CD4-positive, alpha-beta T cell treated with Interleukin-21 for 1 hour (primary cell): Measurements from ENCODE around the gene CHERP.
"Not testable (repeated sequence)": the region's sequence is repeated elsewhere in the genome, so short reads cannot be mapped to it uniquely, and the experiment has no call there.

Experiments
- DNase-seq: peaks from one replicate; pipeline ENCODE4 v3.0.0-alpha.2; 2020

Gene CHERP

DNA sequence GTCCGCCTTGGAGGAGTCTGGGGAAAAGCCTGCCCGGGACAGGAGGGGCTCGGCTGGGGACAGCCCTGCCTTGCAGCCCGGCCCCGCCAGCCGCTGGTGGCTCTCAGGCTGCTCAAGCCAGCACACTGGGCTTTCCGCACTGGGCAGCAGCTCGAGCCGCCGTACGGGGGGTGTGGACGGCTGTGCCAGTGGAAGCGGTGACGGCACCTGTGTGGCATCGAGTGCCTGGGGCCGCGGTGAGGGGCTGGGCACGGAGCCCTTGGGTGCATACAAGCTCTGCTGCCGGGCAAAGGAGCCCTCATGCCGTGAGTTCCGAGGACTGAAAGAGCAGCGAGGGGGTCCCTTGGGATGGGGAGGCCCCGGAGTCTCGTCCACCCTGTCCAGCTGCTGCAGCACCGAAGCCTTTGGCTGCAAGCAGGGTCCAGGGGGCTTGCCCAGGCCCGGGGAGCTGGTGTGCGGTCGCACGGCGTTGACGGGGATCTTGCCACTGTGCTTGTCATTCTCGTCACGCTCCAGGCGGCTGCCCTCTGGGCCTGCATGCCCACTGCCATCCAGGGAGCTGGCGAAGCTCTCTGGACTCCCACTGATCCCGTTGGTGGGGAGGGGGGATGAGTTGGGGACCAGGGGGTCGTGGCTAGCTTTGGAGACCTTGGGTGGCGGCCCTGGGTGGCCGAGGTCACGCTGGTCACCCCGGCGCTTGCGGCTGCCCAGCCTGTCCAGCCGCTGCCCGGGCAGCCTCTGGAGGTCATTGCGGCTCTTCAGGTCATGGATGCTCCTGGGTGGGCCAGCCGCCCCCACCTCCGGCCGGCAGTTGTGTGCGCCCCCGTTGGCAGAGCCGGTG, 34.7 kb upstream of the CHERP start:
- no peak for DNase-seq

GRCh38 chr19:16575861-16576689, 33.8 kb upstream of the CHERP start:
- no peak for DNase-seq

DNA sequence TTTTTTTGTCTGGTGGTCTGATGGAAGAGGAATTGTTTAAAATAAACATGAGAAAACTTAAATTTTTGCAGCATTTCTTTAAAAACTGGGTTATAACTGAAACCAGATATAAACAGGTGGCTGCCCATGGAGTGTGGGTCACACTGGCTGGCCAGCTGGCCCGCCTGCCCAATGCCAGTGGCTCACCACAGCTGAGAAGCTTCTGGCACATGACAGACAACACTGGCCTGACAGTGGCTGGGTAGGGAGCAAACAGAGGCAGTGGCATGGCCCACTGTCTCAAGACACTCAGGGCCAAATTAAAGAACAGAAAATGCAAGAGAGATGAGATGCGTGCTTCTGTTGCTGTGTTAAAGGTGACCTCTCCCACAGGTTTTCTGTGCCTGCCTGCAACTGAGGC, 33.0 kb upstream of the CHERP start:
- DNase-seq, result no peak

DNA sequence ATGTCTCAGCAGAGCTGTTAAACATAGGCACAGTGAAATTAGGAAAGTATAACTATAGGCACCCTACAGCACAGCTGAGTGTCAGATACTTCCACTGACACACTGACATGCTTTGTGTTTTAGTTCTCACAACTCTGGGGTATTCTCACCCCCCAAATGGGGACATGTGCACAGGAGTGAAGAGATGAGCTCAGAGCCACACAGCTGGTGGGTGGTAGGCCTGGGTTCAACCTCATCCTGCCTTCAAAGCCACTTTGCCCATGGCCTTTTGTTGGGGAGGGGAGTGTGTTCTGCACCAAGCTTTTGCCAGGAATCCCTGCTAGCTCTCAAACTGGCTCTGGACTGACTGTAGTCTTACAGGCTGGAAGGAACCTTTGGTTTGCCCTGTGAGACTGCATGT, 31.7 kb upstream of the CHERP start:
- DNase-seq, result no peak

GRCh38 chr19:16573296-16573695, 31.1 kb upstream of the CHERP start:
- no peak for DNase-seq

GRCh38 chr19:16572332-16573211, 30.3 kb upstream of the CHERP start, which contains the start of gene SLC35E1:
Gene SLC35E1, minus strand, starts transcription at chr19:16572415. Its CDS starts 51 bp downstream, at chr19:16572364.
- peak; percentile 94 for DNase-seq

DNA sequence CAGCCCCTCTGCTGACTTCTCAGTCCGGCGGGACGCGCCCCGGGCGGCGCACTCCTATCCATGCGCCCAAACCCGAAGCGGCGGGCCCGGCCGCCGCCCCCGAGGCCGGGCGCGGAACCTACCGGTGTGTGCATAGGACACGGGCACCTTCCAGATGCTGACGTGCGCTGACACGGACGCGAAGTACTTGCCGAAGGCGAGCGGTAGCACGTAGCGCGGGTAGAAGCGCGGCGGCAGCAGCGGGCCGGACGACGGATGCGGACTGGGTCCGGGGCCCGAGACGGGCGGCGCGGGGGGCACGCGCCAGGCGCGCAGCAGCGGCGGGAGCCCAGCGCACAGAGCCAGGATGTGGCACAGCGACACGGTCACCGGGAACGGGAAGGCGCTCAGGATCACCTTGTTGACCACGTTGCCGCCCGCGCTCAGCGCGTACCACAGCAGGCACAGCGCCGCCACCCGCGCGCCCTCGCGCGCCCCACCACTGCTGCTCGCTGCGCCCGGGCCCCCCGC, 29.6 kb upstream of the CHERP start:
- peak; percentile 48 for DNase-seq

DNA sequence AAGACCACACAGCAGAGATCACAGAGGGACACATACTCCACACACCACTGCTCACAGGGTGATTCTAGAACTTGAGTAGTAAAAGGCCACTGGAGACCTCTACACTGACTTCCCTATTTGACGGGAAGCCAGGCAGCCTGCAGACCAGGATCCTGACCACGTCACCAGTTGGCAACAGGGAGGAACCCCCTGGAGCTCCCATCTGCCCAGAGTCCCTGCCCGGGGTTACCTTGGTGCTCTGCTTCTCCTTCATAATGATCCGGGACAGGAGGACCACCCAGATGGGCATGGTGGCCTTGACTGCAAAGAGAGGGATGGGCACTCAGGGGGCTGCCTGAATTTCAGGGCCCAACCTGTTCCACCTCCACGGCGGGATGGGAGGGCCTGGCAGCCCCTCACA, 29.0 kb upstream of the CHERP start:
- no peak for DNase-seq

DNA sequence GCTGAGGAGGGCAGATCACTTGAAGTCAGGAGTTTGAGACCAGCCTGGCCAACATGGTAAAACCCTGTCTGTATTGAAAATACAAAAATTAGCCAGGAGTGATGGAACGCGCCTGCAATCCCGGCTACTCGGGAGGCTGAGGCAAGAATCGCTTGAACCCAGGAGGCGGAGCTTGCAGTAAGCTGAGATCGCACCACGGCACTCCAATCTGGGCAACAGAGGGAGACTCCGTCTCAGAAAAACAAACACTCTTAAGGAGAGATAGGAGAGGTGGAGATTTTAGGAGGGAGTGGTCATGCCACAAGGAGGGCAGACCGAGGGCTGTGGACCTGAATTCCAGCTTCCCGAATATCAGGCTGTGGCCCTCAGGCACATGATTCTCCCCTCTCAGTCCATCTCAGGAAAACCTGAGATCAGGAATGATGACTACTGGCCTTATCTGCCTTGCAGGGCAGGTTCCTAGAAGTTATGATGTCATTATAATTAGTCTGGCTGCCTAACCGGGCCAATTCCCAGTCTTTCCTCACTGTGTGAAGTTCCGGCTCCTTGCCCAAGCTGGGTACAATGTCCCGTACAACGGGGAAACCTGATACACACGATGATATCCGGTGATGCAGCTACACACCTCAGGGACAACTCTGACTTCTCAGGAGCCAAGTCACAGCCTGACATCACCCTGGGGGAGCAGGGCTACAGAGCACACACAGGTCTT, 27.5 kb upstream of the CHERP start:
- no peak for DNase-seq

GRCh38 chr19:16566702-16567101, 24.5 kb upstream of the CHERP start:
- DNase-seq, result no peak

DNA sequence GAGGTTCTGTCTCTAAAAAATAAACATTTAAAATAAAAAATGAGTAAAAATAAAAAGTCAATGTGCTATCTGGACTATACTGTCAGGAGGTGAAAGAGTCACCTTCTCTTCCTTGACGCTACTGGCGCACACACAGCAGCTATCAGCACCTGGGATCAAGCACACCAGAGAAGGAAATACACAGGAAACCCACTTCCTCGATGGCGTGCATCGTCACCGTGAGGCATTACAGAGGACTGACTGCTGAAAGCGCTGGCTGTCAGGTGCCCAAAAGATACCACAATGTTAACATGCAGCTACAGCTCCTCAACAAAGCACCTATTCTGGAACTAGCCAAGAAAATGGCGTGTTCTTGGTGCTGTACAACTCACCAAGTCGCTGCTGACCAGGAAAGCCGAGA, 23.9 kb upstream of the CHERP start:
- peak; percentile 90 for DNase-seq

DNA sequence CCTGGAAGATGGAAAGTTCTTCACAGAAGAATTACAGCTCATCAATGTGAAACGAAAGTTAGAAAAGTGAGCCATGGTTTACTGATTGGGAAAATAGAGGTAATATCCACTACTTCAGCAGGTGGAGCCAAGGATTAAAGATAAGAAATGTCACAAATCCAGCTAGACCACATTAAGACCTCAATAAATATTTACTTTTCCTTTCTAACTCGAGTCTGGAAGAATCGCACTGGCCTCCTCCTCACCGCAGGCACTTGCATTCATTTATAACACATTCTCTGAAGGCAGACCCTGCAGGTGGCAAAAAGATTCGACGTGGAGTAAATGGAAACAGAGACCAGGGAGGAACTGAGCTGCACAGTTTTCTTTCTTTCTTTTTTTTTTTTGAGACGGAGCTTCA, 22.6 kb upstream of the CHERP start:
- DNase-seq, result no peak

DNA sequence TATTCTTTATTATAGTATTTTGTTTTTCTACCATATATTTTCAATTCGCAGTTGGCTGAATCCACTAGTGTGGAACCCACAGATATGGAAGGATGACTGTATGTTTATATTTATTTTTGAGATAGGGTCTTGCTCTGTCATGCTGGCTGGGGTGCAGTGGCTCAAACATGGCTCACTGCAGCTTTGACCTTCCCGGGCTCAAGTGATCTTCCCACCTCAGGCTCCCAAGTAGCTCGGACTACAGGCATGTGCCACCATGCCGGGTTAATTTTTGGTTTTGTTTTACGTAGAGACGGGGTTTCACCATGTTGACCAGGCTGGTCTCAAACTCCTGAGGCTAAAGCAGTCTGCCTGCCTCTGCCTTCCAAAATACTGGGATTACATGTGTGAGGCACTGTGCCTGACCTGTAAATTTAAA, 20.4 kb upstream of the CHERP start:
- no peak for DNase-seq

GRCh38 chr19:16561382-16561781, 19.1 kb upstream of the CHERP start:
- no peak for DNase-seq

GRCh38 chr19:16559780-16560276, 17.6 kb upstream of the CHERP start:
- no peak for DNase-seq

GRCh38 chr19:16554776-16555175, 12.5 kb upstream of the CHERP start:
- DNase-seq, result no peak

GRCh38 chr19:16551902-16552301, 9.7 kb upstream of the CHERP start:
- not testable (repeated sequence) for DNase-seq

GRCh38 chr19:16548956-16549355, 6.7 kb upstream of the CHERP start:
- no peak for DNase-seq

GRCh38 chr19:16544473-16545231, 2.4 kb upstream of the CHERP start:
- DNase-seq, result peak; percentile 3

DNA sequence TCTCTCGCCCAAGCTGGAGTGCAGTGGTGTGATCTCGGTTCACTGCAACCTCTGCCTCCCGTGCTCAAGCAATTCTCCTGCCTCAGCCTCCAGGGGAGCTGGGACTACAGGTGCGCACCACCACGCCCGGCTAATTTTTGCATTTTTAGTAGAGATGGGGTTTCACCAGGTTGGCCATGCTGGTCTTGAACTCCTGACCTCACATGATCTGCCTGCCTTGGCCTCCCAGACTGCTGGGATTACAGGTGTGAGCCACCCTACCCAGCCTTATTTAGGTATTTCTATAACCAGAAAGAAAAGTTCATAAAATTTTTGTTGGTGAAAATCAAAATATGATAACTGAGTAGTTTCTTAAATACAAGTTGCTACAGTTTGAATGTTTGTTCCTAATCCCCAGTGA, 1.5 kb upstream of the CHERP start:
- DNase-seq, result not testable (repeated sequence)

GRCh38 chr19:16542910-16543472, 754 bp upstream of the CHERP start:
- no peak for DNase-seq
